K562 (cell line): ENCODE data around the gene SHISAL1. TPM values are rescaled to one million over a fixed set of nuclear protein-coding genes. Genes with fewer than 3 reads are reported as not detected.

ENCODE experiments used
- ATAC-seq: fragments of 200-7000 bp; cut with Tn5 transposase; 3 replicates; pipeline ENCODE4 v1.9.1; 2020; ENCODE audit warnings: moderate library complexity
- BruUV-seq: library from RNA; stranded (reverse); fragments of 400-500 nt; replicated peaks from 2 replicates; lab custom pipeline; 2021; lab: Mats Ljungman, UMichigan
- CTCF ChIA-PET: fragments of 300-600 bp; formaldehyde crosslinking; extraction: SDS; loops from one replicate; lab custom pipeline; 2021; ENCODE audit warnings: low intra/inter-chr PET ratio; lab: Yijun Ruan, JAX
- POLR2A ChIA-PET: fragments of 300-600, 350-650 bp; sonication (Branson Sonifier 250); formaldehyde crosslinking; extraction: SDS; loops from one replicate; lab custom pipeline; 2021; ENCODE audit warnings: antibody characterized with exemption, inconsistent platforms; lab: Yijun Ruan, JAX
- DNase-seq, 4 experiments: peaks; one replicate each; pipeline versions ENCODE4 v3.0.0 to v3.0.0-alpha.2; 2011 to 2018; ENCODE audit warnings: low spot score in 3 of 4, mixed read lengths in 3 of 4; ENCODE audit errors: extremely low read depth in 1 of 4
- FAIRE-seq: peaks from 2 replicates; lab custom pipeline; 2011; peaks lifted over from hg19 to GRCh38; lab: Jason Lieb, UNC
- H2AFZ ChIP-seq: 2 replicates; pipeline ENCODE4 v1.6.0; 2011; ENCODE audit warnings: low read depth, low read length, control low read depth, inconsistent platforms
- H3K27ac ChIP-seq: fragments of 200-600 bp; 3 replicates; pipeline ENCODE4 v1.8.0; 2011; ENCODE audit warnings: low read depth, mild to moderate bottlenecking, control low read depth, inconsistent platforms, low read length, moderate library complexity, mixed read lengths; ENCODE audit errors: extremely low read depth
- H3K27me3 ChIP-seq, 2 experiments: fragments of 300-600 bp in 1 of 2; 2 replicates in 1 of 2; 3 replicates in 1 of 2; pipeline versions ENCODE4 v1.6.0 to v1.8.0; 2011; ENCODE audit warnings: inconsistent platforms in 2 of 2, low read length in 2 of 2, mild to moderate bottlenecking in 1 of 2, mixed read lengths in 1 of 2, moderate library complexity in 1 of 2; ENCODE audit not compliant: control insufficient read depth in 2 of 2, insufficient read depth in 2 of 2
- H3K36me3 ChIP-seq: fragments of 300-600 bp; 3 replicates; pipeline ENCODE4 v1.8.0; 2011; ENCODE audit warnings: mild to moderate bottlenecking, low read length, inconsistent platforms; ENCODE audit not compliant: control insufficient read depth, insufficient read depth
- H3K4me1 ChIP-seq, 2 experiments: fragments of 200-600 bp in 1 of 2; replicated peaks in 1 of 2; 2 replicates in 1 of 2; 3 replicates in 1 of 2; pipeline versions ENCODE4 v1.5.1 to v1.8.0; 2011; ENCODE audit warnings: inconsistent platforms in 2 of 2, low read length in 2 of 2, mild to moderate bottlenecking in 1 of 2, mixed read lengths in 1 of 2, moderate library complexity in 1 of 2; ENCODE audit not compliant: control insufficient read depth in 2 of 2, insufficient read depth in 2 of 2
- H3K4me2 ChIP-seq: 2 replicates; pipeline ENCODE4 v1.6.1; 2011; ENCODE audit warnings: low read length, control low read depth, inconsistent platforms, mixed read lengths; ENCODE audit not compliant: insufficient read depth
- H3K4me3 ChIP-seq: fragments of 200-600 bp; sonication (generic), shearing (Covaris generic); 2 replicates; pipeline ENCODE4 v1.5.1; 2016; ENCODE audit warnings: control low read depth, inconsistent platforms
- H3K79me2 ChIP-seq: fragments of 200-600 bp; 3 replicates; pipeline ENCODE4 v1.8.0; 2011; ENCODE audit warnings: low read length, inconsistent platforms; ENCODE audit not compliant: control insufficient read depth, insufficient read depth
- H3K9ac ChIP-seq, 2 experiments: 2 replicates each; pipeline versions ENCODE4 v1.6.0 to v1.6.1; 2011; ENCODE audit warnings: low read depth in 2 of 2, low read length in 2 of 2, control low read depth in 1 of 2, inconsistent platforms in 1 of 2, mild to moderate bottlenecking in 1 of 2, mixed read lengths in 1 of 2; ENCODE audit not compliant: insufficient read depth in 1 of 2
- H3K9me1 ChIP-seq: one replicate; pipeline ENCODE4 v1.6.0; 2011; ENCODE audit warnings: inconsistent platforms, mild to moderate bottlenecking, low read length, moderate library complexity; ENCODE audit not compliant: control insufficient read depth, insufficient read depth
- H3K9me3 ChIP-seq: replicated peaks from 2 replicates; pipeline ENCODE4 v1.5.1; 2011; ENCODE audit warnings: low read depth, low read length, inconsistent platforms; ENCODE audit not compliant: control insufficient read depth, insufficient read depth
- H4K20me1 ChIP-seq: replicated peaks from 2 replicates; pipeline ENCODE4 v1.6.1; 2011; ENCODE audit warnings: low read length, inconsistent platforms, mixed read lengths; ENCODE audit not compliant: control insufficient read depth, insufficient read depth
- CEBPB ChIP-seq: fragments of 450-650 bp; IDR thresholded peaks from 2 replicates; pipeline ENCODE4 v1.6.1; 2016; ENCODE audit warnings: missing genetic modification characterization, missing compliant biosample characterization
- GABPA ChIP-seq: fragments of 200-800 bp; sonication (Bioruptor generic); conservative IDR thresholded peaks from 2 replicates; pipeline ENCODE4 v1.6.1; 2016; ENCODE audit warnings: low read depth, missing genetic modification characterization, missing compliant biosample characterization
- KAT8 ChIP-seq: fragments of 450-650 bp; IDR thresholded peaks from 2 replicates; pipeline ENCODE4 v1.6.1; 2016; ENCODE audit warnings: low read depth, mild to moderate bottlenecking
- KDM1A ChIP-seq, 2 experiments: fragments of 450-650 bp; IDR thresholded peaks; 2 replicates each; pipeline ENCODE4 v1.6.1; 2016; ENCODE audit warnings: mild to moderate bottlenecking in 2 of 2
- MAFG ChIP-seq: fragments of 450-650 bp; conservative IDR thresholded peaks from 2 replicates; pipeline ENCODE4 v1.6.1; 2016; ENCODE audit warnings: missing genetic modification characterization, missing compliant biosample characterization
- NCOR1 ChIP-seq: fragments of 450-650 bp; IDR thresholded peaks from 2 replicates; pipeline ENCODE4 v1.6.1; 2016; ENCODE audit warnings: mild to moderate bottlenecking, moderate library complexity
- SRSF3 ChIP-seq: fragments of 200-400 bp; formaldehyde crosslinking; IDR thresholded peaks from 2 replicates; pipeline ENCODE4 v1.6.1; 2016; ENCODE audit warnings: mild to moderate bottlenecking, low read length, moderate library complexity; ENCODE audit not compliant: insufficient read depth
- U2AF2 ChIP-seq: fragments of 200-400 bp; formaldehyde crosslinking; optimal IDR thresholded peaks from 2 replicates; pipeline ENCODE3; 2017; ENCODE audit warnings: low read depth, mild to moderate bottlenecking, low read length
- ZNF175 ChIP-seq: fragments of 200-800 bp; sonication (Bioruptor generic); IDR thresholded peaks from 2 replicates; pipeline ENCODE4 v1.6.1; 2016; ENCODE audit warnings: low read depth, mild to moderate bottlenecking, missing genetic modification characterization, missing compliant biosample characterization
- ZNF695 ChIP-seq: fragments of 450-650 bp; formaldehyde crosslinking; IDR thresholded peaks from 2 replicates; pipeline ENCODE4 v1.4.0; 2020; ENCODE audit warnings: mild to moderate bottlenecking, moderate library complexity
- WGBS: fragments of 100-300 bp; shearing (Covaris generic); methylation state at CpG from one replicate; pipeline ENCODE4 v1.1.6; 2016; ENCODE audit warnings: low coverage, mixed read lengths; ENCODE audit not compliant: insufficient coverage; ENCODE audit errors: missing lambda C conversion rate; 5-methylcytosine and 5-hydroxymethylcytosine counted together
- in situ Hi-C: fragments of 300-500 bp; cut with MboI; formaldehyde crosslinking; loops from 4 replicates; pipeline ENCODE4 v1.15.0; 2018; ENCODE audit warnings: inconsistent platforms, mixed read lengths
- intact Hi-C: fragments of 100-400 bp; cut with micrococcal nuclease; formaldehyde crosslinking; loops from 2 replicates; pipeline ENCODE4 v1.14.2; 2022
- polyA plus RNA-seq, 8 experiments: library from polyadenylated mRNA; depleted of rRNA in 4 of 8; stranded (reverse) in 5 of 8; unstranded in 3 of 8; fragments of >200 nt; fragmentation: Nextera tagmentation in 2 of 8; fragmentation: Illumina TruSeq in 1 of 8; extraction: Ambion mirVana in 2 of 8; extraction: Trizol in 1 of 8; gene quantifications; 2 replicates each; pipeline versions ENCODE4 v1.2.1 to v1.2.3, GENCODE V29; 2011 to 2014; ENCODE audit warnings: inconsistent platforms in 1 of 8, missing spikeins in 1 of 8
- total RNA-seq, 7 experiments: library from RNA; depleted of rRNA in 6 of 7; stranded (reverse); fragments of >200 nt in 6 of 7; fragmentation: Illumina TruSeq in 2 of 7; extraction: Trizol in 2 of 7; gene quantifications; 2 replicates each; pipeline versions ENCODE4 v1.2.1 to v1.2.3, GENCODE V29; 2011 to 2021; ENCODE audit warnings: low replicate concordance in 1 of 7
- TF ChIP-seq, protein P1 (sequence below): IDR thresholded peaks from 2 replicates; pipeline ENCODE4 v1.6.1; 2011; ENCODE audit warnings: borderline replicate concordance, low read depth, mild to moderate bottlenecking, moderate library complexity, low read length; ENCODE audit not compliant: insufficient read depth, poor library complexity, severe bottlenecking
- TF ChIP-seq, protein P2 (sequence below), 2 experiments: fragments of 450-650 bp in 1 of 2; IDR thresholded peaks; 2 replicates each; pipeline ENCODE4 v1.6.1; 2011 to 2017; ENCODE audit warnings: low read depth in 2 of 2, antibody characterized with exemption in 1 of 2, borderline replicate concordance in 1 of 2, low read length in 1 of 2, mild to moderate bottlenecking in 1 of 2, mixed read lengths in 1 of 2; ENCODE audit not compliant: control insufficient read depth in 1 of 2
- TF ChIP-seq, protein P3 (sequence below): sonication (generic); formaldehyde crosslinking; IDR thresholded peaks from 2 replicates; pipeline ENCODE4 v1.8.1; 2022; ENCODE audit warnings: missing genetic modification reagents

The SHISAL1 gene
- total and polyA plus RNA-seq, 9 of the 15 experiments (the other 6 are each of a cell fraction or from before 2014, with no cell fraction given) = not detected

DNA sequence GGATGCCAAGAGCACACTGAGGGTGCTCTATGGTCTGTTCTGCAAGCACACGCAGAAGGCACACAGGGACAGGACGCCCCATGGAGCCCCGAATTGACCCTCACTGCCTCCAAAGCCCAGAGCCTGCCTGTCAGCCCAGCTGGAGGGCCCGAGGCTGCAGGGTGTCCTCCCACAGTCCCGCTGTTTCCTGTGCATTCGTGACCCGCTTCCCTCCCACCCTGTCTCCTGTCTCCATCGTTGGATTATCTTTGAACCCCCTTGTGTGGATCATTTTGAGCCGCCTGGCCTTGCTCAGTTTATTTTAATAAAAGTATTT lies 106.5 kb downstream of the SHISAL1 start (continued):
- TF ChIP-seq, protein P1, sequence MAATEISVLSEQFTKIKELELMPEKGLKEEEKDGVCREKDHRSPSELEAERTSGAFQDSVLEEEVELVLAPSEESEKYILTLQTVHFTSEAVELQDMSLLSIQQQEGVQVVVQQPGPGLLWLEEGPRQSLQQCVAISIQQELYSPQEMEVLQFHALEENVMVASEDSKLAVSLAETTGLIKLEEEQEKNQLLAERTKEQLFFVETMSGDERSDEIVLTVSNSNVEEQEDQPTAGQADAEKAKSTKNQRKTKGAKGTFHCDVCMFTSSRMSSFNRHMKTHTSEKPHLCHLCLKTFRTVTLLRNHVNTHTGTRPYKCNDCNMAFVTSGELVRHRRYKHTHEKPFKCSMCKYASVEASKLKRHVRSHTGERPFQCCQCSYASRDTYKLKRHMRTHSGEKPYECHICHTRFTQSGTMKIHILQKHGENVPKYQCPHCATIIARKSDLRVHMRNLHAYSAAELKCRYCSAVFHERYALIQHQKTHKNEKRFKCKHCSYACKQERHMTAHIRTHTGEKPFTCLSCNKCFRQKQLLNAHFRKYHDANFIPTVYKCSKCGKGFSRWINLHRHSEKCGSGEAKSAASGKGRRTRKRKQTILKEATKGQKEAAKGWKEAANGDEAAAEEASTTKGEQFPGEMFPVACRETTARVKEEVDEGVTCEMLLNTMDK = no peak
- TF ChIP-seq, all 486 proteins: peak for 0

DNA sequence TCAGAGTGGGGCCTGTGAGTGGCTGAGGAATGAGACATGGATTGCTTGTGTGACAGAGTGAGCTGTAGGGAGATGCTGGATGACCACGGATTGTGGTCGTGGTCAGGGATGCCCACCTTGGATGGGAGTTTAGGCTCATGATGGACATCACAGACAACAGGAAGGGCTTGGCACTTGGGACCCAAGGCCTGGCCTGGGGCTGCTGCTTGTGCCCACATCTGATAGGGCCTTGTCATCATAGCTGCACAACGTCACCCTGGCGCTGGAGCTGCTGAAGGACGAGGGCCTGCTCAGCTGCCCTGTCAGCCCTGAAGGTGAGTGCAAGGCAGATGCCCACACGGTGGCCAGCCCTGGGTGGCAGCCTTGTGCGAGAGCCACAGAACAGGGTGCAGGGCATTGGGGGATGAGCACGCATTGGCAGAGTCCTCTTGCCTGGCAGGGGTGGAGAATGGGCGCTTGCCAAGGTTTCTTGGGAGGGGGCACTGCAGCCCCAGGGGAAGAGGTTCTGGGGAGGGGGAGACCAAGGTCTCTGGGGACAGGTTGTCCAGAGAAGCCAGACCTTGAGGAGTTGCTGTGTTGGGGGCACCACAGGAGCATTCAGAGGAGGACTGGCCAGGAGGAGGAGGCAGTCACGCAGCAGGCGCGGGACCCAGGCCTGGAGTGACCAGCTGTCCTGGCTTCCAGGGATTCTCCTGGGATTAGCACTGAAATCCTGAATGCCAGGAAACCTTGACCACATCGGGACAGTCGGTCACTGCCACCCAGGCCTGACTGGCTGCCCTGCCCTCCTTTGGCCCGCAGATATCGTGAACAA lies 107.0 kb downstream of the SHISAL1 start:
- ChIA-PET POLR2A (interaction anchor here (0.8 kb wide), 1 partner anchor 970 kb away, joined by 3 read pairs; no protein-coding TSS in a partner anchor), CTCF (no interaction called here)
- BruUV-seq = no TSS peak
- H3K79me2 ChIP-seq = no peaks in the 10 kb centered on the region
- ATAC-seq = no peak
- 3% methylated on average over 16 of the region's 16 CpGs for WGBS
- H2AFZ ChIP-seq = no peak overlapping the region
- no peak overlapping the region for H3K4me3 ChIP-seq
- no peaks in the 10 kb centered on the region for H3K36me3 ChIP-seq
- H3K9me3 ChIP-seq = no peaks in the 10 kb centered on the region
- FAIRE-seq = no peak
- DNase-seq = no peak
- no peaks in the 10 kb centered on the region for H3K9me1 ChIP-seq
- H3K4me1 ChIP-seq = peaks cover 0 to 5% of the 10 kb centered on the region in 2 experiments; a peak in 1 of 5 replicates
- no peaks in the 10 kb centered on the region for H4K20me1 ChIP-seq
- H3K27me3 ChIP-seq = peaks cover 3 to 33% of the 10 kb centered on the region in 2 experiments; a peak in 3 of 5 replicates
- H3K4me2 ChIP-seq = no peak overlapping the region
- no peak overlapping the region for H3K27ac ChIP-seq
- no peak overlapping the region; a peak in 1 of 4 replicates for H3K9ac ChIP-seq
- in situ Hi-C loops = no loop called here
- intact Hi-C loops = no loop called here
- no peak for TF ChIP-seq KAT8
- no peak for TF ChIP-seq SRSF3
- TF ChIP-seq, protein P2, sequence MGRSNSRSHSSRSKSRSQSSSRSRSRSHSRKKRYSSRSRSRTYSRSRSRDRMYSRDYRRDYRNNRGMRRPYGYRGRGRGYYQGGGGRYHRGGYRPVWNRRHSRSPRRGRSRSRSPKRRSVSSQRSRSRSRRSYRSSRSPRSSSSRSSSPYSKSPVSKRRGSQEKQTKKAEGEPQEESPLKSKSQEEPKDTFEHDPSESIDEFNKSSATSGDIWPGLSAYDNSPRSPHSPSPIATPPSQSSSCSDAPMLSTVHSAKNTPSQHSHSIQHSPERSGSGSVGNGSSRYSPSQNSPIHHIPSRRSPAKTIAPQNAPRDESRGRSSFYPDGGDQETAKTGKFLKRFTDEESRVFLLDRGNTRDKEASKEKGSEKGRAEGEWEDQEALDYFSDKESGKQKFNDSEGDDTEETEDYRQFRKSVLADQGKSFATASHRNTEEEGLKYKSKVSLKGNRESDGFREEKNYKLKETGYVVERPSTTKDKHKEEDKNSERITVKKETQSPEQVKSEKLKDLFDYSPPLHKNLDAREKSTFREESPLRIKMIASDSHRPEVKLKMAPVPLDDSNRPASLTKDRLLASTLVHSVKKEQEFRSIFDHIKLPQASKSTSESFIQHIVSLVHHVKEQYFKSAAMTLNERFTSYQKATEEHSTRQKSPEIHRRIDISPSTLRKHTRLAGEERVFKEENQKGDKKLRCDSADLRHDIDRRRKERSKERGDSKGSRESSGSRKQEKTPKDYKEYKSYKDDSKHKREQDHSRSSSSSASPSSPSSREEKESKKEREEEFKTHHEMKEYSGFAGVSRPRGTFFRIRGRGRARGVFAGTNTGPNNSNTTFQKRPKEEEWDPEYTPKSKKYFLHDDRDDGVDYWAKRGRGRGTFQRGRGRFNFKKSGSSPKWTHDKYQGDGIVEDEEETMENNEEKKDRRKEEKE (IDR thresholded peaks at IDR 0.05; ENCODE audit: borderline replicate concordance in 1 of 2, control insufficient read depth in 1 of 2, low read depth in 2 of 2, low read length in 1 of 2) = no peak
- TF ChIP-seq KDM1A (IDR thresholded peaks at IDR 0.05) = no peak
- no peak for TF ChIP-seq NCOR1
- no peak for TF ChIP-seq ZNF175
- TF ChIP-seq, protein P3, sequence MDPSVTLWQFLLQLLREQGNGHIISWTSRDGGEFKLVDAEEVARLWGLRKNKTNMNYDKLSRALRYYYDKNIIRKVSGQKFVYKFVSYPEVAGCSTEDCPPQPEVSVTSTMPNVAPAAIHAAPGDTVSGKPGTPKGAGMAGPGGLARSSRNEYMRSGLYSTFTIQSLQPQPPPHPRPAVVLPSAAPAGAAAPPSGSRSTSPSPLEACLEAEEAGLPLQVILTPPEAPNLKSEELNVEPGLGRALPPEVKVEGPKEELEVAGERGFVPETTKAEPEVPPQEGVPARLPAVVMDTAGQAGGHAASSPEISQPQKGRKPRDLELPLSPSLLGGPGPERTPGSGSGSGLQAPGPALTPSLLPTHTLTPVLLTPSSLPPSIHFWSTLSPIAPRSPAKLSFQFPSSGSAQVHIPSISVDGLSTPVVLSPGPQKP (CRISPR knock-in tag) = no peak
- TF ChIP-seq U2AF2 = no peak
- TF ChIP-seq MAFG = no peak
- TF ChIP-seq GABPA (tag) = no peak
- no peak for TF ChIP-seq ZNF695
- no peak for TF ChIP-seq CEBPB (tag)
